Right lobe of liver (tissue), 6 donors: ENCODE measurements around the gene SBF2. TPM values are rescaled to one million over a fixed set of nuclear protein-coding genes. Genes with fewer than 3 reads are reported as not detected.

ENCODE experiments used
- ATAC-seq, 4 donors: fragments of 200-7000 bp; cut with Tn5 transposase; one replicate each; pipeline ENCODE4 v1.9.1; 2020; ENCODE audit warnings: mild to moderate bottlenecking in 4 of 4, moderate library complexity in 4 of 4
- DNase-seq, 3 donors: peaks; one replicate each; pipeline ENCODE4 v3.0.0-alpha.2; 2020
- H3K27ac ChIP-seq, 3 donors: fragments of 200-600 bp; one replicate each; pipeline ENCODE4 v1.8.0; 2022
- H3K27me3 ChIP-seq, 2 donors: fragments of 200-600 bp; one replicate each; pipeline ENCODE4 v1.8.0; 2022
- H3K36me3 ChIP-seq, 4 donors: fragments of 200-600 bp; sonication (generic) in 1 of 4; one replicate each; pipeline versions ENCODE4 v1.5.1 to v1.8.0; 2017 to 2022; ENCODE audit warnings: control low read depth in 1 of 4
- H3K4me1 ChIP-seq, 4 donors: fragments of 200-600 bp; sonication (generic) in 1 of 4; one replicate each; pipeline versions ENCODE4 v1.5.1 to v1.8.0; 2017 to 2022; ENCODE audit warnings: control low read depth in 1 of 4
- H3K4me3 ChIP-seq, 3 donors: fragments of 200-600 bp; one replicate each; pipeline ENCODE4 v1.8.0; 2022
- H3K9me3 ChIP-seq, 4 donors: fragments of 200-600 bp; sonication (generic) in 1 of 4; one replicate each; pipeline versions ENCODE4 v1.5.1 to v1.8.0; 2017 to 2022; ENCODE audit warnings: control low read depth in 1 of 4
- CTCF ChIP-seq, 4 donors: fragments of 200-600 bp in 3 of 4; fragments of 450-650 bp in 1 of 4; IDR thresholded peaks; one replicate each; pipeline versions ENCODE4 v1.5.1 to v1.8.0; 2016 to 2022; ENCODE audit warnings: antibody characterized with exemption in 4 of 4, mild to moderate bottlenecking in 2 of 4
- POLR2A ChIP-seq: fragments of 450-650 bp; IDR thresholded peaks from one replicate; pipeline ENCODE4 v1.6.1; 2017; ENCODE audit warnings: antibody characterized with exemption, mild to moderate bottlenecking
- WGBS: methylation state at CpG from one replicate; pipeline ENCODE4 v1.1.6; 2018; ENCODE audit warnings: low coverage, low lambda C conversion rate; ENCODE audit not compliant: insufficient coverage; ENCODE audit errors: missing lambda C conversion rate; 5-methylcytosine and 5-hydroxymethylcytosine counted together
- intact Hi-C, 2 donors: fragments of 100-400 bp; cut with DNase I; formaldehyde crosslinking; loops; one replicate each; pipeline versions ENCODE4 v1.11.2 to v1.14.1; 2022
- total RNA-seq, 6 experiments: library from RNA; depleted of rRNA in 2 of 6; stranded (reverse); fragments of >200 nt in 2 of 6; fragmentation: NEBNext Ultra II Directional in 3 of 6; extraction: Animal tissue kit (Norgen Biotek cat#: 25700) in 3 of 6; gene quantifications; one replicate each; pipeline versions ENCODE4 v1.1.0 to v1.2.4, GENCODE V29; 2016 to 2023
- donor health status: DM: no; HTN: yes; CAD: no.
- donor health status: DM: no; HTN: no; CAD: no.
- donor health status: DM: no; HTN: no; CAD: no.
- donor health status: DM: no; HTN: yes; CAD: no.
- donor health status: DM: no; HTN: yes; CAD: no.

Gene SBF2
- total RNA-seq, 6 experiments from 2014 or later = 13.7 to 28.4 (median 21.3) TPM

- intact Hi-C loops = no loop called here
- ATAC-seq = peak in 2 of 4 donors; percentile 3 to 5
- DNase-seq = peak; percentile 65 to 71 (median 68)
- Histone ChIP-seq H3K9me3 (no peaks in the 10 kb centered on the region), H3K4me3 (peak overlapping the region; percentile 66 to 73 (median 72)), H3K27ac (peak overlapping the region; percentile 88 to 91 (median 89)), H3K4me1 (peaks cover 0 to 26% (median 5%) of the 10 kb centered on the region in 4 donors), H3K36me3 (no peaks in the 10 kb centered on the region), H3K27me3 (no peaks in the 10 kb centered on the region)
- under 1% methylated on average over 26 of the region's 29 CpGs for WGBS
- TF ChIP-seq CTCF (IDR thresholded peaks at IDR 0.05) (no peak), POLR2A (peak; percentile 31)
Measured at GRCh38 chr11:10303558-10304363, 9.7 kb upstream of the SBF2 start.

- ATAC-seq = peak; percentile 36 to 57 (median 43)
Measured at GRCh38 chr11:10302744-10303557, 8.9 kb upstream of the SBF2 start.

GRCh38 chr11:10302359-10302743 is 8.3 kb upstream of the SBF2 start:
- peak in 1 of 3 donors; percentile 24 for DNase-seq
- ATAC-seq = peak in 1 of 4 donors; percentile 3
- Histone ChIP-seq H3K27ac (peak overlapping the region; percentile 88 to 91 (median 89)), H3K9me3 (no peaks in the 10 kb centered on the region), H3K27me3 (no peaks in the 10 kb centered on the region), H3K4me3 (peak overlapping the region; percentile 66 to 73 (median 72)), H3K36me3 (no peaks in the 10 kb centered on the region), H3K4me1 (peaks cover 0 to 18% (median 2%) of the 10 kb centered on the region in 4 donors)
- WGBS = 23% methylated on average over 9 of the region's 10 CpGs
- intact Hi-C loops = no loop called here
- TF ChIP-seq CTCF (IDR thresholded peaks at IDR 0.05) = no peak
- no peak for TF ChIP-seq POLR2A

More at GRCh38 chr11:10302744-10303557, 8.9 kb upstream of the SBF2 start:
- under 1% methylated on average over 39 of the region's 56 CpGs for WGBS
- DNase-seq = peak; percentile 95 to 97 (median 96)
- H3K4me1 ChIP-seq = peaks cover 0 to 18% (median 2%) of the 10 kb centered on the region in 4 donors
- peak overlapping the region; percentile 88 to 91 (median 89) for H3K27ac ChIP-seq
- H3K9me3 ChIP-seq = no peaks in the 10 kb centered on the region
- peak overlapping the region; percentile 66 to 73 (median 72) for H3K4me3 ChIP-seq
- peak; percentile 69 for TF ChIP-seq POLR2A
- TF ChIP-seq CTCF (IDR thresholded peaks at IDR 0.05) = no peak
- no peaks in the 10 kb centered on the region for H3K27me3 ChIP-seq
- H3K36me3 ChIP-seq = no peaks in the 10 kb centered on the region
- intact Hi-C loops = no loop called here

DNA sequence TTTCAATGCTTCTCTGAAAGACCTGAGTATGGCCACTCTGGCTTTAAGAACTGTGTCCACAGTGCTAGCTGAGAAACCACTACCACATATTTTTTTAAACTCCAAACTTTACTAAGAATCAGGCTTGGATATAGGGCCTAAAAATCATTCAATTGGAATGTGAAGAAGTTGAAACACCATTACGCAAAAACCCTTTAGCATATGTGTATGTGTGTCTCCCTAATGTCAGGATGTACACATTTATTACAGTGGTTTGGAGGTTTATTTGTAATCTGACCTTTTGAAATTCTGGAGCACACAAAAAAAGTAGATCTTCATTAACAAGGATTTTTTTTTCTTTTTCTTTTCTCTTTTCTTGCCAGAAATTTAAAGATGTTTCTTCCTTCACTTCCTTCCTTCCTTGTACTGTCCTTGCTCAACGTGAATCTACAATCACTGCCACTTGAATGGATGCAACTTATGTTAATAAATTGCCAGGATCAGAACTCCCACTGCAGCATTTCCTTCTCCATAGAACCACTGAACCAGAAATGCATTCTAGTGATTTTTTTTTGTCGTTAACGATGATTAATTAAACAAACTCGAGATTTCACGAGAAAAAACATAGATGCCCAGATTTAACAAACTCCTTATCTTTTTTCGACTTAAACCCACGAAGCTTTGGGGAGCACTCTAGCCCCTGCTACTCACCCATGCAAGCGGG is 7.8 kb upstream of the SBF2 start:
- ATAC-seq = no peak
- 22% methylated on average over 9 of the region's 9 CpGs for WGBS
- peaks cover 0 to 12% (median 2%) of the 10 kb centered on the region in 4 donors for H3K4me1 ChIP-seq
- TF ChIP-seq CTCF (IDR thresholded peaks at IDR 0.05) (no peak), POLR2A (no peak)
- no peaks in the 10 kb centered on the region for H3K9me3 ChIP-seq
- no peaks in the 10 kb centered on the region for H3K36me3 ChIP-seq
- peak overlapping the region; percentile 88 to 91 (median 89) for H3K27ac ChIP-seq
- DNase-seq = no peak
- H3K27me3 ChIP-seq = no peaks in the 10 kb centered on the region
- H3K4me3 ChIP-seq = peak overlapping the region in 2 of 3 donors; percentile 66 to 73
- intact Hi-C loops = no loop called here
